ENCODE data around the gene LRRC26.

Gene LRRC26

DNA sequence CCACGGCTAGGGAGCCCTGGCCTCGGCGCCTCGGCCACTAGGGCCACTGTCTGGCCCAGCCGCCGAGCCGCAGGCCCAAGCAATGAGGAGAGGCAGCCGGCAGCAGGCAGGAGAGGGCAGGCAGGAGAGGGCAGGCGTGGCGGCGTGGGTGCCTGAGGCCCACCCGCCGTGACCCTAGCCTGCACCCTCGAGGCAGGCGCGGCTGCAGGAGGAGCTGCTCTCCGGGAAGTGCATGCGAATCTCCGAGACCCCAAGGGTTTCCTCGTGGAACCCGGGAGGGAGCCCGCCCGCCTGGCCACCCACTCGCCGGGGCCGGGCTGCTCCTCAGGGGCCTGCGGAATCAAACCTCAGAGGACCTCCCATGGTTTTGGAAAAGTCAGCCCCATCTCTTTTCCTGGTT is 21.6 kb downstream of the LRRC26 start:
- H3K4me1 ChIP-seq (ENCODE audit: low read depth, poor library complexity, severe bottlenecking), result peaks cover 14% of the 10 kb centered on the region
- H3K36me3 ChIP-seq (ENCODE audit: insufficient read depth), result no peaks in the 10 kb centered on the region
- H3K9ac ChIP-seq, result no peak overlapping the region
- H3K27me3 ChIP-seq (ENCODE audit: insufficient read depth, low read depth), result peaks cover 20% of the 10 kb centered on the region; the same call in 1 of the 2 replicates
- no peak overlapping the region for H2AFZ ChIP-seq (ENCODE audit: low read depth)
- no peak overlapping the region for H3K27ac ChIP-seq
- H3K4me2 ChIP-seq, result no peak overlapping the region
- H4K20me1 ChIP-seq (ENCODE audit: insufficient read depth), result no peaks in the 10 kb centered on the region
- H3K4me3 ChIP-seq (IDR thresholded peaks at IDR 0.05; ENCODE audit: insufficient read depth, low read depth, low read length), result no peak overlapping the region
- no peaks in the 10 kb centered on the region for H3K79me2 ChIP-seq (ENCODE audit: insufficient read depth, low read depth)
- TF ChIP-seq CTCF (conservative IDR thresholded peaks at IDR 0.05; ENCODE audit: low read depth, low read length), result no peak

DNA sequence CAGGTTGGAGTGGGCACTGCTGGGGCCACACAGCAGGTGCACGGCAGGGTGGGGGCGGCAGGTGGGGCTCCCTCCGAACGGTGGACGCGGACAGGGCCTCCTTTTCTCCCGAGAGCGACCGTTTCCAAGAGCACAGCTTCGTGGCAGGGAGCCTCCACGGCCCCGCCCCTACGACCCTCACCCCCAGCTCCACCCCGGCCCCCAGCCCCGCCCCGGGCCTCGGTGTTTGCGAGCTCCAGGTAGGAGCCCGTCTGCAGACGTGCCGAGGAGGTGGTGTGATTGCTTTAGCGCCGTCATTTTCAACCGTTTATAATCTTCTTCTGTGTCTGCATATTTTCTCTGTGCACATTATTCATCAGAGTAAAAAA is 22.1 kb downstream of the LRRC26 start:
- Histone ChIP-seq H3K27ac (no peak overlapping the region), H3K4me2 (no peak overlapping the region), H3K79me2 (ENCODE audit: insufficient read depth, low read depth) (no peaks in the 10 kb centered on the region), H3K4me1 (ENCODE audit: low read depth, poor library complexity, severe bottlenecking) (peaks cover 14% of the 10 kb centered on the region), H3K27me3 (ENCODE audit: insufficient read depth, low read depth) (peaks cover 23% of the 10 kb centered on the region; the same call in 1 of the 2 replicates), H4K20me1 (ENCODE audit: insufficient read depth) (no peaks in the 10 kb centered on the region), H2AFZ (ENCODE audit: low read depth) (no peak overlapping the region), H3K4me3 (IDR thresholded peaks at IDR 0.05; ENCODE audit: insufficient read depth, low read depth, low read length) (no peak overlapping the region), H3K9ac (no peak overlapping the region), H3K36me3 (ENCODE audit: insufficient read depth) (no peaks in the 10 kb centered on the region)
- TF ChIP-seq CTCF (conservative IDR thresholded peaks at IDR 0.05; ENCODE audit: low read depth, low read length), result no peak

- no peak overlapping the region for H3K4me3 ChIP-seq (IDR thresholded peaks at IDR 0.05; ENCODE audit: insufficient read depth, low read depth, low read length)
- no peaks in the 10 kb centered on the region for H3K79me2 ChIP-seq (ENCODE audit: insufficient read depth, low read depth)
- peaks cover 14% of the 10 kb centered on the region for H3K4me1 ChIP-seq (ENCODE audit: low read depth, poor library complexity, severe bottlenecking)
- no peak for TF ChIP-seq CTCF (conservative IDR thresholded peaks at IDR 0.05; ENCODE audit: low read depth, low read length)
- H4K20me1 ChIP-seq (ENCODE audit: insufficient read depth), result no peaks in the 10 kb centered on the region
- H3K36me3 ChIP-seq (ENCODE audit: insufficient read depth), result no peaks in the 10 kb centered on the region
- H3K4me2 ChIP-seq, result no peak overlapping the region
- H3K9ac ChIP-seq, result no peak overlapping the region
- no peak overlapping the region for H2AFZ ChIP-seq (ENCODE audit: low read depth)
- H3K27me3 ChIP-seq (ENCODE audit: insufficient read depth, low read depth), result peaks cover 28% of the 10 kb centered on the region; the same call in 1 of the 2 replicates
- H3K27ac ChIP-seq, result no peak overlapping the region
These were observed 22.6 kb downstream of the LRRC26 start for GRCh38 chr9:137147091-137147792.

DNA sequence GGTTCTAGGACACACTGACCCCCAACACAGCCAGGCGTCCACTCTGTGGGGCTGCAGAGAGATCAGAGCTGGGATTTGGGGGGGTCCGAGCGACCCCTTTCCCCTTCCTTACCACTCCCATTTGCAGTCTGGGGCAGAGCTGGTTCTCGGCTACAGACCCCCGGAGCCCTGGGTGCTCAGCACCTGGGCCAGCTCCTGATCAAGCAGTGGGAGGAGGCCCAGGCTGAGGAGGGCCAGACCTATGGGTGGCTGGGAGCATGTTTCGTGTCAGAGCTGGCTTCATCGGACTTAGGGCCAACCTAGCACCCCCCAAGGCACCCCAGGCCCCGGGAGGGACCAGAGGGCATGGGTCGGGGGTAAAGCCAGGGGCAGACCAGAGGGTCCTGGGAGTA is 23.3 kb downstream of the LRRC26 start:
- Histone ChIP-seq H2AFZ (ENCODE audit: low read depth) (no peak overlapping the region), H3K4me1 (ENCODE audit: low read depth, poor library complexity, severe bottlenecking) (peaks cover 9% of the 10 kb centered on the region)
- no peak for TF ChIP-seq CTCF (conservative IDR thresholded peaks at IDR 0.05; ENCODE audit: low read depth, low read length)

More for the DNA sequence above, 23.3 kb downstream of the LRRC26 start:
- no peak overlapping the region for H3K4me3 ChIP-seq (IDR thresholded peaks at IDR 0.05; ENCODE audit: insufficient read depth, low read depth, low read length)
- no peaks in the 10 kb centered on the region for H3K79me2 ChIP-seq (ENCODE audit: insufficient read depth, low read depth)
- H3K4me2 ChIP-seq, result no peak overlapping the region
- H3K27ac ChIP-seq, result no peak overlapping the region
- no peaks in the 10 kb centered on the region for H3K36me3 ChIP-seq (ENCODE audit: insufficient read depth)
- H4K20me1 ChIP-seq (ENCODE audit: insufficient read depth), result no peaks in the 10 kb centered on the region
- no peak overlapping the region for H3K9ac ChIP-seq
- peaks cover 36% of the 10 kb centered on the region for H3K27me3 ChIP-seq (ENCODE audit: insufficient read depth, low read depth)
